NCI-H1105 (cell line): ENCODE measurements around the gene UGT2B15.
"Not testable (repeated sequence)": the region's sequence is repeated elsewhere in the genome, so short reads cannot be mapped to it uniquely, and the experiment has no call there.

Source experiments
- DNase-seq: peaks from one replicate; lab custom pipeline; 2025; lab: John Stamatoyannopoulos, UW

UGT2B15 gene

DNA sequence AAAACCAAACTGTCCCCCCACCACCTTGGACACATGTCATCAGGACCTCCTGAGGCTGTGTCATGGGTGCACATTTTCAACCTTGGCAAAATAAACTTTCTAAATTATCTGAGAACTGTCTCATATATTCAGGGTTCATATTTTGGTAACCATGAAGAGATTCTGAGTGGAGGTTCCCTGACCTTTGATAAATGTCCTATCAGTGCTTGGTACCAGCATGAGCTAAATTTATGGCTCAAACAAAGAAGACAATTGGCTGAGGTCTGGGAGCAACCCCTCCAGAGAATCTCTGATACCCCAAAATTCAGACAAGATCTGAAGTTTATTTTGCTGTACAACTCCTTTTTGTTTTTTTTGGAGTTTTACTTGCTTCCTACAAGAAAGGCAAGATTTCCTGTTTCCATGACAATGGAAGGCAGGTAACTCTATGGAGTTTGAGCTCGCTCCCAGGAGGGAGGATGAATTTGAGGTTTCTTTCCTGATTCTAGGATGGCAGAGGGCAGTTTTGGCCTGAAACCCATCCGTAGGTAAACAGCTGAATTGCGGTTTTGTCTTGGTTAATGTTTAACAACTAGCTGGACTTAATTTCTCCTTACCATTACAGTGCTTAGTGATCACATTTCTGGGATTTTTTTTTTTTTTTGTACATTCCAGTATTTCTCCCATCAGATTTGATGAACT, 14.5 kb downstream of the UGT2B15 start:
- no peak for DNase-seq

DNA sequence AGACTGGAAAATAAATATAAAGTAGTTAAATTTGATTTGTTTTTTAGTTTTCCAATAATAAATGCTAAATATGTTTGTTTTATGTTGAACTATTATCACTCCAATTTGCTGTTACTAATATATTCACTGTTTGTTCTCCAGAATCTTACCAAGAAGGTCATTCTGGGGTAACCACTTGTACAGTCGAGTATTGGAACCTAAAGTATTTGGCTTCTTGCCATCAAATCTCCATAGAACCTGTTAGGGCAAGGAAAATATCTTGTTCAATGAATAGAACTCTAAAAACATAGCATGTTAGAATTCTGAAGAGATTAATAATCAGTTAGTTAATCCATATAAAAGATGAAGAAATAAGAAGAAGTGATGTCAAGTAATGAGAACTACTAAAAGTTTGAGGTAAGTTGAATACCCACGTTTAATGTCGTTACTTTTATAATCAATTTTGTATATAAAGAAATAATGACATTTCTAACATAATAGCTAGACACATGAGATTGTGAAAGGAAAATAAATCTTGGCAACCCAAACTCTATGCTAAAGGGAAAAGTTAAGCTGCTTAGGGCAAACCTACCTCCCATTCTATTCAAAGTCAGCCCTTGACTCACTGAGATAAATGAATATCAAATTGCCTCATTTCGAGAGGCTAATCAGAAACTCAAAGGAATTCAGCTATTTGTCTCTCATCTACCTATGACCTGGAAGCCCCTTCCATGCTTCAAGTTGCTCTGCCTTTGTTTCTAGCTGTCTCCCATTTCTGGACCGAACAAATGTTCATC, 15.3 kb downstream of the UGT2B15 start:
- DNase-seq = no peak

DNA sequence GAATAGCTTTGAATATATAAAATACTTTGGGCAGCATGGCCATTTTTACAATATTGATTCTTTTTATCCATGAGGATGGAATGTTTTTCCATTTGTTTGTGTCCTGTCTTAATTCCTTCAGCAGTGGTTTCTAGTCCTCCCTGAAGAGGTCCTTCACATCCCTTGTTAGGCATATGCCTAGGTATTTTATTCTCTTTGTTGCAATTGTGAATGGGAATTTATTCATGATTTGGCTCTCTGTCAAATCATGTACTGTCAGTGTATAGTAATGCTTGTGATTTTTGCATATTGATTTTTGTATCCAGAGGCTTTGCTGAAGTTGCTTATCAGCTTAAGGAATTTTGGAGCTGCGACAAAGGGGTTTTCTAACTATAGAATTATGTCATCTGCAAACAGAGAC, 18.5 kb downstream of the UGT2B15 start:
- DNase-seq = no peak

DNA sequence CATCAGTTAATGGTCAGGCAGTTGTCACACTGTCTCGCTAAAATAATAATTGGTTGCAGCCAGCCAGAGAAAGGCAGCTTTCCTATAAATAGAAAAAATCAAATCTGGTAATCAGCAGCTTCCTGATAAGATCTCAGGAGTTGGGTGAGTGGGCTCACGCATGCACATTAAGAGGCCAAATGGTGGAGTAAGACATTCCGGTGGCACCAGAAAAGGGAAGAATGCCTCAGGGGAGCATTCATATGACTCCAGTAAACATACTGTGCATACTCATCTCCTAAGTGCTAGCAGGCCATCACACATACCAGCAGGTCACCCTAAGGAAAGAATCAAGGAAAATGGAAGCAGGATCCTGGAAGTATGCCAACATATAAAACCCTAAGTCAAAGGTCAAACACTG, 40.1 kb downstream of the UGT2B15 start:
- no peak for DNase-seq

DNA sequence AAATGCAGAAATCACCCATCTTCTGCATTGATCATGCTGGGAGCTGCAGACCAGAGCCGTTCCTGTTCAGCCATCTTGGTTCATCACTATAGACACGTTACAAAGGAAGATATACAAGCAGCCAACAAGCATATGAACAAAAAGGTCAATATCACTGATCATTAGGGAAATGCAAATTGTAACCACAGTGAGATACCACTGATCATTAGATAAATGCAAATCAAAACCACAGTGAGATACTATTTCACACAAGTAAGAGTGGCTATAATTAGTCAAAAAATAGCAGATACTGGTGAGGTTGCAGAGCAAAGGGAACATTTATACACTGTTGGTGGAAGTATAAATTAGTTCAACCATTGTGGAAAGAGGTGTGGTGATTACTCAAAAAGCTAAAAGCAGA, 47.7 kb downstream of the UGT2B15 start:
- DNase-seq = not testable (repeated sequence)

DNA sequence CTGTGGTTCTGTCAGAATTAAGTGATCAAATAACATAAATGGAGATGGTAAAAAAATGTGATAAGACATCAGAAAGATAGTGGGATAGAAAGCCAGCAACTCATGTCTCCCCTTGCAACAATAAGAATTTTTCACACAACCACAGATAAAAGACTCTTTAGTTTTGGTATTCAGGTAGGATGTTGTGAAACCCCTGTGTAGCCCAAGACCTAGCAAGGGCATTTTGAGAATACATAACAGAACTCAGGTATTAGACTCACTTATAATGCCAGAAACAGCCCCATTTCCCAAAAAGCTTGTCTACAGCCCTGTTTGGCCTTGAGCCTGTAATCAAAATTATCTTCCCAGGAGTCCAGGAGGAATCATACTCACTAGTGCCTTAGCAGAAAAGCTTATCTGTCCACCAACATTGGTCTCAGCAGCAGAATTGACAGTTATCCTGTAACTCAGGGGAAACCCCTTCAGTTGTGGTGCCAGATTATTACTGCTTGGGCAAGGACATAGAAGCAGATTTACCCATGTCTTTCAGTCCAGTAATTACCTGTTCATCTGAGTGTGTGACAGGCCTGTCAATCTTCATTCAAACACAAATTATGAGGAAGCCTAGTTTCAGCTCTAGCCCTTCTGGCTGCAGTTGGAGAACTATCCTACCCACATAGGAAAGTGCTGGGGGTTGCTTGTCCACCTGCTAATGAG, 53.3 kb downstream of the UGT2B15 start:
- no peak for DNase-seq

DNA sequence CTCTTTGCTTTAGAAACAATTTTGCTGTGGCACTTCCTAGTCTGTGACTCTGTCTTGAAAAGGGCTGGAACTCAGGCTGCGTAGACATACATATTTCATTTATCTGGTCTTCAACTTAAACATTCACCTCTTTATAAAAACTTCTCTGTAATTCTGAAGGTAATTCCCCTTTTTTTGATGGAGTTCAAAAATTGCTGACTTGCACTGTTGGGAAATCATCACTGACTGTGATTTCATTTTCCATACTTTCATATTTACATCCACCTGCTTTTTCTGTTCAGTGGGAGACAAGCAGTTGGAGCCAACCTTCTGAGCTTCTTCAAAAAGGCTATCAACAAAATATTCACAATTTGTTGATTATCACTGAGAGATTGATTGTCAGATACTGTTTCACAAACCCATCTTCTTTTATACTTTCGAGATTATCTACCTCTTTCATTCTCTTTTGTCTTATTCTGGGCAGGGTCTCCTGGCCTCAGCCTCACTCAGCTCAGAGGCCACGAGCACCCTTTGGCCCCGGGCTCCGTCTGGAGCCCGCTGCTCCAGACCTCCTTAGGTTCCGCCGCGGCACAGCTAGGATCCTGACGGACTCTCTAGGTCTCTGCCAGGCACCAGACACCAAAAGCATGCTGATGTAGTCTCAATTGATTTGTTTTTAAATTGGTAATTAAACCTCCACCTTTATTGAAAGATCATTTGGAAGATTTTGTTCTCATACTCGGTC, 54.6 kb downstream of the UGT2B15 start:
- no peak for DNase-seq

DNA sequence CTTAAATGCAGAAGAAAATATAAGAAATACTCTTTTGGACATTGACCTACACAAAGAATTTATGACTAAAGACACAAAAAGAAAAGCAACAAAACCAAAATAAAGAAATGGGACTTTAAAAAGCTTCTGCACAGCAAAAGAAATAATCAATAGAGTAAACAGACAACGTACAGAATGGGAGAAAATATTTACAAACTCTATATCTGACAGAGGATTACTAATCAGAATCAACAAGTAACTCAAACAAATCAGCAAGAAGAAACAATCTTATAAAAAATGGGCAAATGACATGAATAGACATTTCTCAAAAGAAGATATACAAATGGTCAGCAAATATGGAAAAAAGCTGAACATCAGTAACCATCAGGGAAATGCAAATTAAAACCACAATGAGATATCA, 56.7 kb downstream of the UGT2B15 start:
- no peak for DNase-seq

DNA sequence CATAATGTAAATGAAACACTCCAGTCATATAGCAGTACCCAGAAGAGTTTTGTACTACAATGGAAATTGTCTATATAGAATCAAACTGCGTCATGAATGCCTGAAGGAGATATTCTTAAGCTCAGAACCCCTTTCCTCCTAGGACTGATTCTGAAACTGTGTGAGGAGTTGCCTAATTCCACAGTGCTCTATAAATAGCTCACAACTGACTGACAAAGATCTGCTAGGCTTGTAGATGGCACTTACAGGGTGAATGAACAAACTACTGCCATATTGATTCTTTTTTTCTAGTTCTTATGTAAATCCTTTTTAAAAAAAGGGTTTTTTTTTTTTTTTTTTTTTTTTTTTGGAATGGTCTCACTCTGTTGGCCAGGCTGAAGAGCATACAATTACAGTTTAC, 64.2 kb downstream of the UGT2B15 start:
- no peak for DNase-seq

DNA sequence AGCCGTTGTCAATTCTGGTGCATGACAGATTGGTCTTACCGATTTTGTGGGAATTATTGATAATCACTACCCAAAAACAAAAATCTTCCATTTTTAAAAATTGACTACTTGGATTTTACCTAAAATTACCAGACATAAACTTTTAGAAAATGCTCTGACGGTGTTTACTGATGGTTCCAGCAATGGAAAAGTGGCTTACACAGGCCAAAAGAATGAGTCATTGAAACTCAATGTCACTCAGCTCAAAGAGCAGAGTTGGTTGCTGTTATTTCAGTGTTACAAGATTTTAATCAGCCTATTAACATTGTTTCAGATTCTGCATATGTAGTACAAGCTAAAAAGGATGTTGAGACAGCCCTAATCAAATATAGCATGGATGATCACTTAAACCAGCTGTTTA, 71.3 kb downstream of the UGT2B15 start:
- DNase-seq = no peak

DNA sequence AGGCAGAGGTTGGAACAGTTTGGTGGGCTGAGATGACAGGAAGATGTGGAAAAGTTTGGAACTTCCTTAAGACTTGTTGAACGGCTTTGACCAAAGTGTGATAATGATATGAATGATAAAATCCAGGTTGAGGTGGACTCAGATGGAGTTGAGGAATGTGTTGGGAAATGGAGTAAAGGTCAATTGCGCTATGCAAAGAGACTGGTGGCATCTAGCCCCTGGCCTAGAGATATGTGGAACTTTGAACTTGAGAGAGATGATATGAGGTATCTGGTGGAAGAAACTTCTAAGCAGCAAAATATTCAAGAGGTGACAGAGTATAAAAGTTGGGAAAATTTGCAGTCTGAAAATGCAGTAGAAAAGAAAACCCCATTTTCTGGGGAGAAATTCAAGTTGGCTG, 73.0 kb downstream of the UGT2B15 start:
- DNase-seq = no peak
